KMS-11 (cell line): Measurements from ENCODE around the gene SLC26A6.

Experiments used
- H2AFZ ChIP-seq: fragments of 200-600 bp; sonication (generic); 2 replicates; pipeline ENCODE4 v1.6.1; 2016; ENCODE audit warnings: antibody characterized with exemption, mixed run types, low read depth
- H3K27ac ChIP-seq: fragments of 200-600 bp; sonication (generic); 2 replicates; pipeline ENCODE4 v1.6.1; 2016; ENCODE audit warnings: mild to moderate bottlenecking, mixed run types
- H3K27me3 ChIP-seq: fragments of 200-600 bp; sonication (generic); 2 replicates; pipeline ENCODE4 v1.6.1; 2017; ENCODE audit warnings: mild to moderate bottlenecking, low read depth, mixed run types, moderate library complexity; ENCODE audit not compliant: insufficient read depth
- H3K36me3 ChIP-seq: fragments of 200-600 bp; sonication (generic); 2 replicates; pipeline ENCODE4 v1.6.1; 2017; ENCODE audit warnings: mild to moderate bottlenecking, mixed run types; ENCODE audit not compliant: insufficient read depth
- H3K4me1 ChIP-seq: fragments of 200-600 bp; sonication (generic); 2 replicates; pipeline ENCODE4 v1.6.1; 2016; ENCODE audit warnings: mild to moderate bottlenecking, low read depth, mixed run types; ENCODE audit not compliant: poor library complexity, severe bottlenecking
- H3K4me2 ChIP-seq: fragments of 200-600 bp; sonication (generic); 2 replicates; pipeline ENCODE4 v1.7.0; 2016; ENCODE audit warnings: mild to moderate bottlenecking, mixed run types
- H3K4me3 ChIP-seq: fragments of 200-600 bp; sonication (generic); IDR thresholded peaks from 2 replicates; pipeline ENCODE4 v1.6.1; 2017; ENCODE audit warnings: low read depth, low read length, mixed read lengths; ENCODE audit not compliant: insufficient read depth
- H3K79me2 ChIP-seq: fragments of 200-600 bp; sonication (generic); 2 replicates; pipeline ENCODE4 v1.6.1; 2016; ENCODE audit warnings: low read depth, mixed run types; ENCODE audit not compliant: insufficient read depth
- H3K9ac ChIP-seq: fragments of 200-600 bp; sonication (generic); 2 replicates; pipeline ENCODE4 v1.6.1; 2016; ENCODE audit warnings: mild to moderate bottlenecking, mixed run types
- H4K20me1 ChIP-seq: fragments of 200-600 bp; sonication (generic); 2 replicates; pipeline ENCODE4 v1.6.1; 2016; ENCODE audit warnings: mild to moderate bottlenecking, mixed run types; ENCODE audit not compliant: insufficient read depth
- TF ChIP-seq, protein P1 (sequence below): fragments of 200-600 bp; sonication (generic); conservative IDR thresholded peaks from 2 replicates; pipeline ENCODE4 v1.6.1; 2017; ENCODE audit warnings: low read depth, mild to moderate bottlenecking, antibody characterized with exemption, low read length, moderate library complexity, mixed read lengths

SLC26A6 gene

DNA sequence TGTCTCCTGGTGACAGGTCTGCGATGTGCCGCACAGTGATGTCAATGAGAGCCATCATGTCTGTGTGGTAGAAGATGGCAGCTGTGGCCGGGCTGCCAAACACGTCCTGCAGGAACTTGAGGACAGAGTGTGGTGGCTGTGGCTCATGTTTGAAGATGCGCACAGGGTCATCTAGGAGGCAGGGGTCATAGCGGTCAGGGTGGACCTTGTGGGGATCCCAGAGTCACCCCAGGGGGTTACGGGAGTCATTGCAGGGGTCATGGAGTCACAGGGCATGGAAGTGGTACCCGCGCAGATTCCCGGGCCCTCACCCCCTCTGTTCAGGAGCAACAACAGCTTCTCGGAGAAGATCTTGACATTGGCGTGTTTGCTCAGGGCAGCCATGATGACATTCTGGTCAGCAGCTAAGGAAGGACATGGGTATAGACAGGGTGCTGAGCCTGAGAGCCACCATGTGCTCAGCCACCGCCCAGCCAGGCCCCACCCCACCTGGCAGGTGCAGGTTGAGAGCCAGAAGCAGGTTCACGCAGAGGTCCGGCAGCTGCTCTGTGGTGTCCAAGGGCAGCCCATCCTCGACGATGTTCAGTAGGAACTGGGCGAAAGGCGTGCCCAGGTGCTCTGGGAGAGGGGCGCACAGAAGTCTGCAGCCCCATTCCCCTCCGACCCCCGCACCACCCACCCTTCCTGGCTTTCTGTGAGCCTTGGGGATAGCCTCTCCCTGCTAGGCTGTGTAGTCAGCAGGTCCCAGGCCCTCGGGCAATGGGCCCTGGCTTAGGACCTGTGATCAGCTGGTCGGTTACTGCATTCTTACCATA, 43.5 kb upstream of the SLC26A6 start:
- Histone ChIP-seq H2AFZ (no peak overlapping the region), H3K4me3 (no peak overlapping the region), H3K27me3 (no peaks in the 10 kb centered on the region), H4K20me1 (no peaks in the 10 kb centered on the region), H3K9ac (no peak overlapping the region), H3K4me2 (no peak overlapping the region), H3K79me2 (no peaks in the 10 kb centered on the region), H3K27ac (no peak overlapping the region), H3K36me3 (no peaks in the 10 kb centered on the region), H3K4me1 (no peaks in the 10 kb centered on the region)
- TF ChIP-seq, protein P1, sequence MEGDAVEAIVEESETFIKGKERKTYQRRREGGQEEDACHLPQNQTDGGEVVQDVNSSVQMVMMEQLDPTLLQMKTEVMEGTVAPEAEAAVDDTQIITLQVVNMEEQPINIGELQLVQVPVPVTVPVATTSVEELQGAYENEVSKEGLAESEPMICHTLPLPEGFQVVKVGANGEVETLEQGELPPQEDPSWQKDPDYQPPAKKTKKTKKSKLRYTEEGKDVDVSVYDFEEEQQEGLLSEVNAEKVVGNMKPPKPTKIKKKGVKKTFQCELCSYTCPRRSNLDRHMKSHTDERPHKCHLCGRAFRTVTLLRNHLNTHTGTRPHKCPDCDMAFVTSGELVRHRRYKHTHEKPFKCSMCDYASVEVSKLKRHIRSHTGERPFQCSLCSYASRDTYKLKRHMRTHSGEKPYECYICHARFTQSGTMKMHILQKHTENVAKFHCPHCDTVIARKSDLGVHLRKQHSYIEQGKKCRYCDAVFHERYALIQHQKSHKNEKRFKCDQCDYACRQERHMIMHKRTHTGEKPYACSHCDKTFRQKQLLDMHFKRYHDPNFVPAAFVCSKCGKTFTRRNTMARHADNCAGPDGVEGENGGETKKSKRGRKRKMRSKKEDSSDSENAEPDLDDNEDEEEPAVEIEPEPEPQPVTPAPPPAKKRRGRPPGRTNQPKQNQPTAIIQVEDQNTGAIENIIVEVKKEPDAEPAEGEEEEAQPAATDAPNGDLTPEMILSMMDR = no peak

DNA sequence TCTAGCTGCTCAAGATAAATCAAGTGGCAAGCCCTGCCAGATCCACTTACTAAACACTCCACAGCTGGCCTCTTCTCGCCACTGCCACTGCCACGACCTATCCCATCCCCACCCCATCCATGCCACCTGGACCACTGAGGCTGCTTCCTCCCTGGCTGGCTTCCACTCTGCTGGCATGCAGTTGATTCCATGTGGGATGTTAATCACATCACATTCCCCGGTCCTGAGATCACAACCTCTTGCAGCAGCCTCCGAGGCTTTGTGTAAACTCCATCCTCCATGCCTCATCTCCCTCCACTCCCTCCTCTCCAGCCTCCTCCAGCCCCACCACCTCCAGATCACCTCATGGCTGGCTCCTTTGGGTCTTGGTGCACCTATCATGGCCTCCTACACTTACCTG, 42.8 kb upstream of the SLC26A6 start:
- Histone ChIP-seq H3K4me2 (no peak overlapping the region), H4K20me1 (no peaks in the 10 kb centered on the region), H3K36me3 (no peaks in the 10 kb centered on the region), H3K27me3 (no peaks in the 10 kb centered on the region), H3K4me3 (no peak overlapping the region), H3K79me2 (no peaks in the 10 kb centered on the region), H2AFZ (no peak overlapping the region), H3K9ac (no peak overlapping the region), H3K27ac (no peak overlapping the region), H3K4me1 (no peaks in the 10 kb centered on the region)
- TF ChIP-seq, protein P1 = no peak

DNA sequence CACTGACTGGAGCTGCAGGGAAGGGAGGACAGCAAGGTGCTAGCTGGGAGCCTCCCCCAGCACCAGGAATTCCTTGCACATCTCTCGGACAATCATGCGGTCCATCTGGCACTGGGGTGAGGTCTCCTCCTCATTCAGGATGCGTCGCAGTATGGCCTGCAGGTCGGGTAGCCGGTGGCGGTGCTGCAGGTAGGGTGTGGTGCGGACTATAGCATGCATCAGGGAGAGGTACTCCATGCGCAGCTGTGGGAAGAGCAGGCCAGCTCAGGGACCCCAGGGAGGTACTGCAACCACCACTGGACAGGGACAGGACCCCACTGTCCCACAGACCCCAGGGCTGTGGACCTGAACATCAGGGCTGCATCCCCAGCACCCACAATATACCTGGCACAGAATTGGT, 39.2 kb upstream of the SLC26A6 start:
- H3K36me3 ChIP-seq = no peaks in the 10 kb centered on the region
- TF ChIP-seq, protein P1 = no peak
- H3K27me3 ChIP-seq = no peaks in the 10 kb centered on the region
- H3K9ac ChIP-seq = no peak overlapping the region
- no peaks in the 10 kb centered on the region for H3K4me1 ChIP-seq
- H3K79me2 ChIP-seq = no peaks in the 10 kb centered on the region
- no peak overlapping the region for H3K4me2 ChIP-seq
- no peak overlapping the region for H3K4me3 ChIP-seq
- H2AFZ ChIP-seq = no peak overlapping the region
- H3K27ac ChIP-seq = no peak overlapping the region
- no peaks in the 10 kb centered on the region for H4K20me1 ChIP-seq

DNA sequence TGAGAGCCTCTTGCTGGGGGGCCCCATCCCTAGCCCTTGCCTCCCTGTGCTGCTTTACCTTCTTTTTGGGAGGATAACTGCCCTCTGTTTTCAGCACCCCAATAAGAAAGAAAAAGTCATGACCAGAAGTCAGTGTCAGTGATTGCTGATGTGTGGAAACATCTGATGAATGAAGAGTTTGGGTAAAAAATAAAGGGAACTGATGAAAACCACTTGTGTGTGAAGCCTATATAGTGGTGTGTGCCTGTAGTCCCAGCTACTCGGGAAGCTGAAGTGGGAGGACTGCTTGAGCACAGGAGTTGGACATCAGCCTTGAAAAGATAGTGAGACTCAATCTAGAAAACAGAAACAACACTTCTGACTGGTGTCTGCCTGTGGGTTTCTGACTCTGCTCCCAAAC, 37.3 kb upstream of the SLC26A6 start:
- Histone ChIP-seq H4K20me1 (no peaks in the 10 kb centered on the region), H3K27ac (no peak overlapping the region), H3K4me3 (no peak overlapping the region), H3K79me2 (no peaks in the 10 kb centered on the region), H3K27me3 (no peaks in the 10 kb centered on the region), H3K4me1 (no peaks in the 10 kb centered on the region), H3K4me2 (no peak overlapping the region), H3K9ac (no peak overlapping the region), H2AFZ (no peak overlapping the region), H3K36me3 (no peaks in the 10 kb centered on the region)
- TF ChIP-seq, protein P1 = no peak
